Measurements from ENCODE around the gene AURKAIP1.
A peak's percentile ranks its signal among the peaks of the same experiment; 100 is the strongest.
"Not testable (repeated sequence)": the region's sequence is repeated elsewhere in the genome, so short reads cannot be mapped to it uniquely, and the experiment has no call there.

The AURKAIP1 gene

DNA sequence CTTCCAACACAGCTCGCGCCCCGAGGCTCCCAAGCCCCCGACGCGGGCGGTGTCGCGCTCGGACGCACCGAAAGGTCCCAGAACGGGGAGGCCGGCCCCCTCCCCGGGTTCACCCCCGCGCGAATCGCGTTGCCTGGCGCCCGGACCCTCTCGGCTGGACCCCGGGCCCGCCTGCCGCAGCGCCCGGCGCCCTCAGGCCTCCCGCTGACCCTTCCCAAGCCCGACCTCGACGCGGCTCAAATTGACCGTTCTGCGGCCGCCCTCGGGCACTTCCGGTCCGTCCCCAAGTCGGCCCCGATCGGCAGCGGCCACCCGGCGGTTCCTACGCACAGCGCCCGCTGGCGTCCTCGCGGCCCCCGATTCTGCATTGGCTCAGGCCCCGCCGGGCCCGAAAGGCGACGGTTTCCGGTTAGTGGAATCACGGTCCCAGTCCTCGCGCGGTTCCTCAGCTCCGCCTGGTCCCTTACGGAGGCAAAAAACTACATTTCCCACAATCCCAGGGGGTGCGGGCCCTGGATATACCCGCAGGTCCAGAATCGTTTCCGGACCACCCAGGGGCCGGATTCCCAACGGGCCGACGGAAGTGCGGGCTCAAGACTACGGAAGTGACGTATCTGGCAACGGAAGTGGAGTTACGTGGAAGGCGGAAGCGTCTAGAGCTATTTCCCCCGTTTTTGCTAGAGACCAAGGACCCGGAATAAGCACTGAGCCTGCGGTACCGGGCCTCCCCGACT is at the start of gene AURKAIP1:
Gene AURKAIP1, minus strand, starts transcription at position 279 of the 734 bp plus-strand sequence. CDS start 451 bp downstream, outside the sequence.
- peak; percentile 98 for DNase-seq

DNA sequence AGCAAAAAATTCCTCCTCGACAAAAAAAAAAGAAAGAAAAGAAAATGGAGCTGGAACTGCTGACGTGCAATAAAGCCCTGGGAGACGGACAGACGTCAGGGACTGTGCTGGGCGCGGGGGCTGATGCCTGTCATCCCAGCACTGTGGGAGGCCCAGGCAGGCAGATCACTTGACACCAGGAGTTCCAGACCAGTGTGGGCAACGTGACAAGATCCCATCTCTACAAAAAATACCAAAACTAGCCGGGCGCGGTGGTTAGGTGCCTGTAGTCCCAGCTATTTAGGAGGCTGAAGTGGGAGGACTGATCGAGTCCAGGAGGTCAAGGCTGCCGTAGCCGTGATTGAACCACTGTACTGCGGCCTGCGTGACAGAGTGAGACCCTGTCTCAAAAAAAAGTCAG is 49.7 kb upstream of the AURKAIP1 start:
- DNase-seq, result no peak

DNA sequence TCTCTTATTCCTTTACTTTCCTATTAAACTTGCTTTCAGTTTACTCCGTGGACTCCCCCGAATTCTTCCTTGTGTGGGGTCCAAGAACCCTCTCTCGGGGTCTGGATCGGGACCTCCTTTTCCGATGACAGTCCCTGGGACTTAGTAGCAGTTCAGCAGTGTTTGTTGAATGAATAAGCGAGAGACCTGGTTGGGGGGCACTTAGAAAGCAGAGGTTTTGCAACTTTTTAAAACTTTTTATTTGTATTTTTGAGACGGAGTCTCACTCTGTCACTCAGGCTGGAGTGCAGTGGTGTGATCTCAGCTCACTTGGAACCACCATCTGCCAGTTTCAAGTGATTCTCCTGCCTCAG is 48.2 kb upstream of the AURKAIP1 start:
- no peak for DNase-seq

DNA sequence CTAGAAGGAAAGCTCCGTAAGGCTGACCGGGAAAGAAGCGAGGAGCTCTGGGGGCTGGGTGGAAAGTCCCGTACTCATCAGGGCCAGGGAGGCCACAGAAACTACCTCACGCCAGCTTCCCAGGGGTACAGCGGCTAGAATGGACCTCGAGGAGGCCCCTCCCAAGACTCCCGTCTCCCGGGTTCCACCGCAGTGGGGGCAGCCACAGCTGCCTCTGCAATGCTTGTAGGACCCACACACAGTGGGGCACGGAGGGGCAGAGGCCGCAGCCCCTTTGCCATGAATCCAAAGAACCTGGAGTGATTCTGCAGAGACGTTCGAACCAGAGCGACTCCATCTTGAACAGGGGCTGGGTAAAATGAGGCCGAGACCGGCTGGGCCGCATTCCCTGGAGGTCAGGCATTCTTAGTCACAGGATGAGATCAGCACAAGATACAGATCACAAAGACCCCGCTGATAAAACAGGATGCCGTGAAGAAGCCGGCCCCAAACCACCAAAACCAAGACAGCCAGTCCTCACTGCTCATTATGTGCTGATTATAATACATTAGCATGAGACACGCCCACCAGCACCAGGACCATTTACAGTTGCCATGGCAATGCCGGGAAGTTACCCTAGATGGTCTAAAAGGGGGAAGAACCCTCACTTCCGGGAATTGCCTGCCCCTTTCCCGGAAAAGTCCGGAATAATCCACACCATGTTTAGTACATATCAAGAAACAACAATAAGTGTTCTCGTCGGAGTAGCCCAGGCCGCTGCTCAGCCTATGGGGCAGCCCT is 47.6 kb upstream of the AURKAIP1 start:
- no peak for DNase-seq

DNA sequence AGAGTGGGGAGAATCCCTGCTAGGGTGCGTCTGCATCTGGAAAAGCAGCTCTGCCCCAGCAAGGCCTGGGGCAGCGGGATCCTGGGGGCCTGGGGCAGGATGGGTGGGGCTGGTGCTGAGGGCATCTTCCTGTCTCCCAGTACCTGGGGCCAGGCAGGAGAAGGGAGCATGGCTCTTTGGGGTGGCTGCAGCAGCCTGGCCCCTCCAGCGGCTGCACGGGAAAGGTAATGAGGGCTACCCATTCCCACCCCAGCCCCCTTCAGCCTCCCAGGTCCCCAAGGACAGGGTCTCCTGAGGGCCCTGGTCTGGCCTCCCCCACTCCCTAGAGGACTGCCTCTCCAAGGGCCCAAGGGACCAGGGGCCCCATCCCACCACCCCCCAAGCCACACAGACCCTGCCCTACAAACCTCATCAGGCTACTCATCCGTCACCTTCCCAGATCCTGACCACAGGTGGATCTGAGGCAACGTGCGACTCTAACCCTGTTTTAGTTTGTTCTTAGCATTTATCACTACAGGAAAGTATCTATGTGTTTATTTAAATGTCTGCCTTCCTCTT is 47.0 kb upstream of the AURKAIP1 start:
- no peak for DNase-seq

DNA sequence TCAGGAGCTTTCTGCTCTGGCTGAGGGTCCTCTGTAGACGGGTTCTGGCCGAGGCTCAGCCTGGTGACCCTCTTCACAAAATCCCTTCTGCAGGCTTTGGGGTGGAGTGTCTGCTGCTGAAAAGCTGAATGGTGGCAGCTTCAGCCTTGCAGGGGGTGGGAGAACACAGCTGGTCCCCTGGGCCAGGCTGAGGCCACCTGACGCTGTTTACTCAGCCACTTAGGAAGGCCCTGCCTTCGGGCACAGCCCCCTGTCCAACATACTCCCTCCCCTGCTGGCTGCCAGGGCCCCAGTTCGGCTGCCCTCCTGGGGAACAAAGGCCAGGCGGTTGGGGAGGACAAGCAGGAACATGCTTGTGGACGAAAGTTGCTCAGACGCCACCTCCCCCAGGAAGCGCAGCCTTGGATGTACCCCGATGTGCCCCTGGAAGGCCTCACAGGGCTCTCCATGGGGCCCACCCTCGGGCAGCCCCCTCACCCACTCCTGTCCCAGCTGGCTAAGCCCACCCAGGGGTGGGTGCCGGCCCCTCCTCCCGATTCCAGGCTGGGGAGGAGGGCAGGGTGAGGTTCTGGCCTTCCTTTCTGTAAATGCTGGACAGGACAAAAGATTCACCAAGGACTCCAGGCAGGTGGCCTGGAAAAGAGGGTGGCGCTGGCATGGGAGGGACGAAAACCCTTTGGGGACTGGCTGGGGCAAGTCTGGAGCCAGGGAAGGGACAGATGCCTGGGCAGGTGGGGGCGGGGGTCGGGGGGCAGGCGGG is 46.3 kb upstream of the AURKAIP1 start, which contains the start of gene ANKRD65:
Gene ANKRD65, minus strand, starts transcription at position 130 of the 760 bp plus-strand sequence. CDS start 271 bp downstream, outside the sequence.
- no peak for DNase-seq

DNA sequence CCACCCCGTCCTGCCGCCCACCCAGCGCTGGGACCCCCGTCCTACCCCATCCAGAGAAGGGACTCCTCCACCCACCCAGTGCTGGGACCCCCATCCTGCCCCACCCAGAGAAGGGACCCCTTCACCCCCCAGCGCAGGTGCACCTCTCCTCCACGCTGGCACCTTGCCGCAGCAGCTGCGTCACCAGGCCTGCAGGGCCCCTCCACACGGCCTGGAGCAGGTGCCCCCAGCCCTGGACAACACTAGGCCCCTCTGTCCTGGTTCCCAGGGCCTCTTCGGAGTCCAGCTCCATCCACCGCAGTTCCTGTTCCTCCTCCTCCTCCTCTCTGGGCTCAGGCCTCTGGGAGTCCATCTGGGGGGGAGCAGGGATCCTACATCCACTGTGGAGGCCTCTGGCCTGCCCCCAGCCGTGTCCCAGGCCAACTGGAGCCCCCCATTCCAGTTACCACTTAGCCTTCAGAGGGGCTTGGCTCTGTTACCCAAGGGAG is 45.7 kb upstream of the AURKAIP1 start:
- no peak for DNase-seq

DNA sequence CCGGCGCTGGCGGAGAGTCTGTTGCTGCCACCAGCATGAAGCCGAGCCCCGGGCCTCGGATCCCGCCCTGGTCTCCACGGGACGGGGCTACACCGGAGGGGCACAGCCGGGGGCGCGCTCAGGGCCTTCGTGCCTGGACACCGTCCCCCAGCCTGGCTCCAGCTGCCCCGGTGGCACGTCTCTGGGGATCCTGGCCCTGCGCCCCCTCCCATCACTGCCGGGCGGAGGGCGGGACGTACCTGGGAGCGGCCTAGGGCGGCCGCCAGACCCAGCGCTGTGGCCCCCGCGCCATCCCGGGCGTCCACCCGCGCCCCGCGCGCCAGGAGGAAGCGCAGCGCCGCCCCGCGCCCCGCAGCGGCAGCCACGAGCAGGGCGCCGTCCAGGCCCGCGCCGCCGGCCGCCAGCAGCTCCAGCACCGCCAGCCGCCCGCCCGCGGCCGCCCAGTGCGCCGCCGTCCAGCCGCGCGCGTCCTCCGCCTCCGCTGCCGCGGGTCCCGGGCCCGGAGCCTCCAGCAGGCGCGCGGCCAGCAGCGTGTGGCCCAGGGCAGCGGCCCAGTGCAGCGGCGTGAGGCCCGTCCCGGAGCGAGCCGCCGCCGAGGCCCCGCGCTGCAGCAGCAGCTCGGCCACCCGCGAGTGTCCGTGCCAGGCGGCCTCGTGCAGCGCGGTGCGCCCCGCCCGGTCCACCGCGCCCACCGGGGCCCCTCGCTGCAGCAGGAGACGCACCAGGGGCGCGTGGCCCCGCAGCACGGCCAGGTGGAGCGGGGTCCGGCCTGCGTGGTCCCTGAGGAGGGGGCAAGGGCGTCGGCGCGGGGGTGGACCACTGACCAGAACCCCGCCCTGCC is 45.0 kb upstream of the AURKAIP1 start:
- no peak for DNase-seq

DNA sequence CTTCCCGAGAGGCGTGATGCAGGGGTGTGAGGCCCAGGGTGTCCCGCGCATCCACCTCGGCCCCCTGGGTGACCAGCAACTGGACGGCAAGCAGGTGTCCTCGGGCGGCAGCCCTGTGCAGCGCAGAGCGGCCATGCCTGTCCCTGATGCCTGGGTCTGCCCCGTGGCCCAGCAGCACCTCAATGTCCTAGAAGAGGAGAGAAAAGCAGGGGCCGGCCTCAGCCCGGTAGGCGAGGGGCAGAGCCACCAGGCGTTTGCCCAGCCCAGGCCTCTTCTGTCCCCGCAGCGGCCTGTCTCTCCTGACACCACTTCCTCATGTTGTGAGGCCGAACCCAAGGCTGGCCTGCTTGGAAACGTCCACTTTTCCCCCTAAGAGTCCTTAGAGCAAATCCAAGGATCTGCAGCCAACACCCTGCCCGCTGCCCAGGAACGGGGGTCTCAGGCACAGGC is 44.4 kb upstream of the AURKAIP1 start:
- no peak for DNase-seq

DNA sequence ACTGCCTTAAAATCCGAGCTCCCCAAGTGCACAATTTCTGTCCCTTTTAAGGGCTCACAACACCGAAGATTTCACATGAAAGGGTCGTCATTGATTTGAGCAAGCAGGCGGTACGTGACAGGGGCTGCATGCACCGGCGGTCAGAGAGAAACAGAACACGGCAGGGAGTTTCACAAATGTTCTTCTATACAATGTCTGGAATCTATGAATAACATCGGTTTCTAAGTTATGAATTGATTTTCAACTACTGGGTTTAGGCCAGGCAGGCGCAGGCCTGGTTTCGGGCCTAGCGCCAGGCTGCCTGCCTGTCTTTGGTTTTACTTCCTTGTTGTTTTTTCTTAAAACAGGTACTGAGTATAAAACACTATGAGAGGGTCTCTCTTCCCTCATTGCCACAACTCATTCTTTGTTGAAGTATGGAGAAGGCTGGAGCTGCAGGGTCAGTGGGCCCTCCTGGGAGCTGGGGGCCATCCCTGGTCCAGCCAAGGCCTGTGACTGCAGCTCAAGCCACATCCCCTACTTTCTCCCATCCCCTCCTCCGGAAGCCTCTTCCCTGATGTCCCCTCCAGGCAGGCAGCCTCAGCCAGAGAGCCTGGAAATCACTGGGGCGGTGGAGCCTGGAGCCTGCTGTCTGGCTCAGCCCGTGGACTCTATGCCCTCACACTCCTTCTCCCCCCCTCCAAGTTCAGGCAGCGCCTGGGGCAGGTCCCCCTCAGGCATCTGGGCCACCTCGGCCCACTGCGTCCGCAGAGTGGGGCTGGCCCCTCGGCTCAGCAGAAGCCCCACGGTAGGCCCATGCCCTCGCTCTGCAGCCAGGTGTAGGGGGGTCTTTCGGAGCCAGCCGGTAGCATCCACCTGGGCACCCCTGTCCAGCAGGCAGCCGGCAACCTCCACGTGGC is 43.7 kb upstream of the AURKAIP1 start:
- no peak for DNase-seq

DNA sequence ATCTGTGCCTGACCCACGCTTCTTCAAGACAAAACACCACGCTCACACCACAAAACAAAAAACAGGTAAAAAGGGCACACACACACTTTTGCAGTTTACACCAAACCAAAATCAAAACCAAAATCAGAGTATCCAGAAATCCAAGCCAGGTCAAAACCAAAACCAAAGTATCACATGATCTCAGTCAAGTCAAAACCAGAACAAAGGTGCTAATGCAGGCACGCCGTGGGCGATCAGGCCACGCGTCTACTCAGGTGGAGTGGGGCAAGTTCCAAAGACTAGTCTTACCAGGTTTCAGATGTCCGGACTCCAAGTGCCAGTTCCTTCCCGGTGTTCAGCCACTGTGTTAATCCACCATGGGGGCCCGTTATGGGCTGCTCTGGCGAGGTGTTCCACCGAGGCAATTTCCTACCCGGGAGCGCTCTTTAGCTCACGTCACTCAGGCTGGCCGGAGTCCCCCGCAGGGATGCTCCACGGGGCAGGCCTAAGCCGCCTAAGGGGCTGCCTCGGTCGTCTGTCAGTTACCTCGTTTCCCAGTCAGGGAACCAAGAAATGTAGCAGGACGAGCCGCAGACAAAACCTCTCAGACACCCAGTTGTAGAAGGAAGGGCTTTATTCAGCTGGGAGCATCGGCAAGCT is 42.9 kb upstream of the AURKAIP1 start:
- not testable (repeated sequence) for DNase-seq

DNA sequence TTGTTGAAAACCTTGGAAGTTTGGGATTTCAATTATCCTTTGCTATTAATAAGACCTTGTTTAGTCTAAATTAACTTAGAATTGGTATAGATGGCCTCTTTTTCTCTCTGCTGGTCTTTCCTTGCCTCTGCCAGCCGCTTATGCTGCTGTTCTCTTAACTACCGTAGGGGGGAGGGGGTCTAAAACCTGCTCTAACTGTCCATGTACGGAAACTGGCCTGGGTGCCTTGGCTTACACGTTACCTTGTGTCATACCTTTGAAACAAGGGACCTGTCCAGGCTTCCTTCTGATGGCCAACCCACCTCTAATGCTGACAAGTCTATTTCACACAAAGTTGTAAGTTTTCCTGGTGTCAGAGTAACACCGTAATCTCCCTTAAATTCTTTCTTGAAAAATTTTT is 42.4 kb upstream of the AURKAIP1 start:
- not testable (repeated sequence) for DNase-seq

DNA sequence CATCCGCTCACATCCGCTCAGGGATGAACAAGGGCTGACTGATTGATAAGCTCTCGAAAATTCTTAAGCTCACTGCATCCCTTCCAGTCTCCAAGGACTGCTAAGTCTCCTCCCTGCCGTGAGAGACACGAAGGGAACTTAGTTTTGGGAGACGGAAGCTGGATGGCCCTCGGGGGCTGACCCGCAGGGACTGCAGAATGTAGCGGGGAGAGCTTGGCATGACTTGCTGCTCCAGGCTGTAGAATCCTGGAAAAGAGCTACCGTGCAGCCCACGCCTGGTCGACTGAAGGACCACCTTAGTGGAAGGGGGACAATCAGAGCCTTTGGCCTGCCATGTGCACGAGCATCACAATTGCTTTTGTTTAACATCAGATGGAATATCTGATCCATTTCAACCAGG is 40.7 kb upstream of the AURKAIP1 start:
- DNase-seq, result no peak

DNA sequence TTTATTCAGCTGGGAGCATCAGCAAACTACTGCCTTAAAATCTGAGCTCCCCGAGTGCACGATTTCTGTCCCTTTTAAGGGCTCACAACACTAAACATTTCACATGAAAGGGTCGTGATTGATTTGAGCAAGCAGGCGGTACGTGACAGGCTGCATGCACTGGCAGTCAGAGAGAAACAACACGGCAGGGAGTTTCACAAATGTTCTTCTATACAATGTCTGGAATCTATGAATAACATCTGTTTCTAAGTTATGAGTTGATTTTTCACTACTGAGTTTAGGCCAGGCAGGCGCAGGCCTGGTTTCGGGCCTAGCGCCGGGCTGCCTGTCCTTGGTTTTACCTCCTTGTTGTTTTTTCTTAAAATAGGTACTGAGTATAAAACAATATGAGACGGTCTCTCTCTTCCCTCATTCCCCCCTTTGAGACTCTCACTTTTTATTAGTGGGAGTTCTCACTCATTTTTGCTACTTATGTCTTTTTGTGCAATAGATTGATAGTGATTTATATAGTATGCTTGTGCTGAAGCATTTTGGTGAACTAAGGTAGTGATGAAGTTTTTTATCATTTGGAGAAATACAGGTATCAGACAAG is 37.4 kb upstream of the AURKAIP1 start:
- not testable (repeated sequence) for DNase-seq

DNA sequence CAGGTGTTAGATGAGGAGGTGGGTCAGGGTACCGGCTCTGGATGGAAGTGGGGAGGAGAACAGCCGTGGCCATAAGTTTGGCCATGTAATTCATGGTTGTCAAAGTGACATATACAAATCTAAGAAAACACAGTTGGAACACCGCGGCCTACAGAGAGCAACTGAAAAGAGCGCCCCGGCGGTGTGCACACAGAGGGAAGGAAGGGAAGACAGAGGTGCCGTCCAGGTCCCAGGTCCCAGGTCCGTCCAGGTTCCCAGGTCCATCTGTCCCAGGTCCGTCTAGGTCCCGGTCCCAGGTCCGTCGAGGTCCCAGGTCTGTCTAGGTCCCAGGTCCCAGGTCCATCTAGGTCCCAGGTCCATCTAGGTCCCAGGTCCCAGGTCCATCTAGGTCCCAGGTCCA is 36.6 kb upstream of the AURKAIP1 start:
- DNase-seq, result no peak

DNA sequence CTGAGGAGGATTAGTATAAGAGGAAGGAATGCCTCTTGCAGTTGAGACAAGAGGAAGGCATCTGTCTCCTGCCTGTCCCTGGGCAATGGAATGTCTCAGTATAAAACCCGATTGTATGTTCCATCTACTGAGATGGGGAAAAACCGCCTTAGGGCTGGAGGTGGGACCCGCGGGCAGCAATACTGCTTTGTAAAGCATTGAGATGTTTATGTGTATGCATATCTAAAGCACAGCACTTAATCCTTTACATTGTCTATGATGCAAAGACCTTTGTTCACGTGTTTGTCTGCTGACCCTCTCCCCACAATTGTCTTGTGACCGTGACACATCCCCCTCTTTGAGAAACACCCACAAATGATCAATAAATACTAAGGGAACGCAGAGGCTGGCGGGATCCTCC is 35.2 kb upstream of the AURKAIP1 start:
- DNase-seq, result not testable (repeated sequence)

DNA sequence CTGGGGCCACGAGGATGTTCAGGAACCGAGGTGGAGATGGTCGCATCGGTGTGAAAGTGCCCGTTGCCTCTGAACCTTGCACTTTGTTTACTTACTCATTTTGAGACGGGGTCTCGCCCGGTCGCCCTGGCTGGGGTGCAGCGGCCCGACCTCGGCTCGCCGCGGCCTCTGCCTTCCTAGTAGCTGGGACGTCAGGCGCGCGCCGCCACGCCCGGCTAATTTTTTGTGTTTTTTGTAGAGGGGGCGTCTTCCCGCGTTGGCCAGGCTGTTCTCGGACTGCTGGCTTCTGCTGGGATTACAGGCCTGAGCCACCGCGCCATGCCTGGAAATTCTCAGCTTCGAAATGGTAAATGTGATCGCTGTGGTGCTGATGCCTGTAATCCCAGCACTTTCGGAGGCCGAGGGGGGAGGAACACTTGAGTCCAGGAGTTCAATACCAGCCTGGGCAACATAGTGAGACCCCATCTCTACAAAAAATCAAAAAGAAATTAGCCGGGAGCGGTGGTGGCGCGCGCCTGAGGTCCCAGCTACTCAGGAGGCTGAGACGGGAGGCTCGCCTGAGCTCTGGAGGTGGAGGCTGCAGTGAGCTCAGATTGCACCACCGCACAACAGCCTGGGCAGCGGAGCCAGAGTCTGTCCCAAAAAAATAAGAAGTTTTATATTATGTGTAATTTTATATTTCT is 32.8 kb upstream of the AURKAIP1 start:
- DNase-seq, result no peak

DNA sequence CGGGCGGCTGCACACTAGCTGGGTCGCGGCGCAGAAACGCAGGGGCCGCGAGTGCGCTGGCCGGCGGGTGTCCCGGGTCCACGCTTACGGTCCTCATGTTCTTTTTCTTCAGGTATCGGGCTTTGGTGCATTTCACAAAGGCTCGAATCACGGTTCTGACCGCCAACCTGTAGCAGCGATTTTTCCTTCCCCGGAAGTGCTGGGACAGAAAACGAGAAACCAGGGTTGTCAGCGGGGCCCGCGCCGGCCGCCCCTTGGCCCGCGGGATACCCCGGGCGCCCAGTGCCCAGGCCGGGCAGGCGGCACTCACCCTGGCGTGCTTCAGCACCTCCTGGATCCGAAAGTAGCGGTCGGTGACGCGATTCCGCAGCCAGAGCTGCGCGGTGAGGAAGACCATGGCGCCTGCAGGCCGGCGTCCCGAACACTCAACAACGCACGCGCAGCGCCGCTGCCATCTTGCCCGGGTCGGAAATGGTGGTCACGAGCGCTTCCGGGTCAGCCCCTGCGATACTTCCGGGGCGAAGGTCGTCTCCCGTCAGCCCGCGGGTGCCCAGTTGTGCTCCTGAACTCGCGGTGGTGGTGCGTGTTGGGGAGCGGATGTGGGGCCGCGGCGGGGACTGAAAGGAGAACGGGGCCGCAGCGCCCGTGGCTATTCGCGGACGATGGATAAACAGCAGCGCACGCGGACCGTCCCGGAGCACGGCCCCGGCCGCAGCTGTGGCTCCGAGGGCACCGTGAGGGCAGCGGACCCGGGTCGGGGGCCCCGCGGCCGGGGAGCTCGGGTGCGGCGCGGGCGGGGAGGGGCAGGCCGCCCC is 32.0 kb upstream of the AURKAIP1 start, which contains the start of gene MRPL20:
Gene MRPL20, minus strand, starts transcription at position 473 of the 815 bp plus-strand sequence. Its CDS starts 76 bp downstream, at position 397.
- peak; percentile 96 for DNase-seq

Measured in right forelimb (tissue), 1 donor.